Endothelial cell of umbilical vein (primary cell): ENCODE data around the gene ARHGAP20. TPM values are rescaled to one million over a fixed set of nuclear protein-coding genes. Genes with fewer than 3 reads are reported as not detected.

Experiments
- BruUV-seq: library from RNA; stranded (reverse); fragments of 400-500 nt; replicated peaks from 2 replicates; lab custom pipeline; 2021; lab: Mats Ljungman, UMichigan
- CTCF ChIA-PET: fragments of 300-600, 350-600 bp; sonication (Branson Sonifier 250); formaldehyde crosslinking; loops from one replicate; lab custom pipeline; 2021; ENCODE audit warnings: antibody characterized with exemption, inconsistent platforms; lab: Charles Lee
- POLR2A ChIA-PET: fragments of 300-600, 350-600 bp; sonication (Branson Sonifier 250); formaldehyde crosslinking; loops from one replicate; lab custom pipeline; 2021; ENCODE audit warnings: antibody characterized with exemption, inconsistent platforms; lab: Charles Lee
- DNase-seq: peaks from one replicate; pipeline ENCODE4 v3.0.0-alpha.2; 2011; ENCODE audit warnings: low read depth, low spot score
- FAIRE-seq: peaks from 2 replicates; lab custom pipeline; 2011; peaks lifted over from hg19 to GRCh38; lab: Jason Lieb, UNC
- H2AFZ ChIP-seq: 2 replicates; pipeline ENCODE4 v1.6.0; 2012; ENCODE audit warnings: low read depth, low read length, control low read depth, inconsistent platforms
- H3K27ac ChIP-seq: 2 replicates; pipeline ENCODE4 v1.5.1; 2011; ENCODE audit warnings: low read depth, mild to moderate bottlenecking, control low read depth, low read length, moderate library complexity; ENCODE audit not compliant: insufficient read depth
- H3K27me3 ChIP-seq, 2 experiments: 2 replicates each; pipeline versions ENCODE4 v1.6.0 to v1.6.1; 2011; ENCODE audit warnings: low read length in 2 of 2, mixed read lengths in 1 of 2; ENCODE audit not compliant: control insufficient read depth in 2 of 2, insufficient read depth in 2 of 2
- H3K36me3 ChIP-seq, 2 experiments: 2 replicates in 1 of 2; 3 replicates in 1 of 2; pipeline ENCODE4 v1.5.1; 2011; ENCODE audit warnings: low read length in 2 of 2, mild to moderate bottlenecking in 1 of 2, moderate library complexity in 1 of 2; ENCODE audit not compliant: control insufficient read depth in 2 of 2, insufficient read depth in 2 of 2; ENCODE audit errors: extremely low read depth in 1 of 2
- H3K4me1 ChIP-seq: 3 replicates; pipeline ENCODE4 v1.5.1; 2011; ENCODE audit warnings: mild to moderate bottlenecking, low read length; ENCODE audit not compliant: control insufficient read depth, insufficient read depth; ENCODE audit errors: extremely low read depth
- H3K4me2 ChIP-seq: 2 replicates; pipeline ENCODE4 v1.6.1; 2011; ENCODE audit warnings: low read length, control low read depth, mixed read lengths; ENCODE audit not compliant: insufficient read depth
- H3K4me3 ChIP-seq, 3 experiments: fragments of 200-600 bp in 1 of 3; sonication (generic), shearing (Covaris generic) in 1 of 3; replicated peaks in 1 of 3; 2 replicates each; pipeline ENCODE4 v1.5.1; 2011 to 2016; ENCODE audit warnings: control low read depth in 3 of 3, low read length in 3 of 3, mild to moderate bottlenecking in 2 of 3, inconsistent platforms in 1 of 3, low read depth in 1 of 3, moderate library complexity in 1 of 3; ENCODE audit not compliant: insufficient read depth in 1 of 3
- H3K79me2 ChIP-seq: 2 replicates; pipeline ENCODE4 v1.6.0; 2012; ENCODE audit warnings: low read length, inconsistent platforms; ENCODE audit not compliant: control insufficient read depth, insufficient read depth
- H3K9ac ChIP-seq: replicated peaks from 2 replicates; pipeline ENCODE3; 2011; ENCODE audit warnings: low read length, control low read depth; ENCODE audit not compliant: insufficient read depth; ENCODE audit errors: extremely low read depth
- H3K9me1 ChIP-seq: replicated peaks from 3 replicates; pipeline ENCODE4 v1.6.0; 2011; ENCODE audit warnings: mild to moderate bottlenecking, low read length; ENCODE audit not compliant: control insufficient read depth, insufficient read depth; ENCODE audit errors: extremely low read depth
- H3K9me3 ChIP-seq: replicated peaks from 2 replicates; pipeline ENCODE4 v1.5.1; 2012; ENCODE audit warnings: low read length, inconsistent platforms; ENCODE audit not compliant: control insufficient read depth, insufficient read depth
- H4K20me1 ChIP-seq: replicated peaks from 2 replicates; pipeline ENCODE3; 2011; ENCODE audit warnings: mild to moderate bottlenecking, low read length; ENCODE audit not compliant: control insufficient read depth, insufficient read depth; ENCODE audit errors: extremely low read depth
- EZH2 ChIP-seq: IDR thresholded peaks from 2 replicates; pipeline ENCODE4 v1.6.1; 2012; ENCODE audit warnings: borderline replicate concordance, low read depth, mild to moderate bottlenecking, moderate library complexity, low read length, inconsistent platforms; ENCODE audit not compliant: severe bottlenecking
- FOS ChIP-seq: IDR thresholded peaks from 2 replicates; pipeline ENCODE4 v1.6.1; 2011; ENCODE audit warnings: mild to moderate bottlenecking, low read length, moderate library complexity, borderline replicate concordance; ENCODE audit not compliant: insufficient read depth
- GATA2 ChIP-seq: IDR thresholded peaks from 2 replicates; pipeline ENCODE4 v1.7.0; 2011; ENCODE audit warnings: low read depth, mild to moderate bottlenecking, moderate library complexity, mixed read lengths, low read length; ENCODE audit not compliant: insufficient read length, insufficient read depth
- JUN ChIP-seq: IDR thresholded peaks from 2 replicates; pipeline ENCODE4 v1.6.1; 2011; ENCODE audit warnings: borderline replicate concordance, low read depth; ENCODE audit not compliant: insufficient read length, insufficient read depth
- MYC ChIP-seq: IDR thresholded peaks from one replicate; pipeline ENCODE4 v1.6.1; 2011; ENCODE audit warnings: mild to moderate bottlenecking, low read depth, low read length
- POLR2A ChIP-seq: IDR thresholded peaks from 2 replicates; pipeline ENCODE4 v1.6.1; 2012; ENCODE audit warnings: low read depth, mild to moderate bottlenecking, control low read depth, low read length
- POLR2AphosphoS5 ChIP-seq: IDR thresholded peaks from 2 replicates; pipeline ENCODE4 v1.6.1; 2012; ENCODE audit warnings: low read depth, mild to moderate bottlenecking, control low read depth, low read length, moderate library complexity; ENCODE audit not compliant: insufficient read depth
- dilution Hi-C: fragments of 300-500 bp; cut with MboI; formaldehyde crosslinking; loops from one replicate; pipeline ENCODE4 v1.15.0; 2019; ENCODE audit warnings: low sequenced_read_pairs; ENCODE audit not compliant: extremely low pct_ligation_motif_present
- intact Hi-C: fragments of 100-400 bp; cut with micrococcal nuclease; formaldehyde crosslinking; loops from one replicate; pipeline ENCODE4 v1.10.0; 2022
- polyA plus RNA-seq, 4 experiments: library from polyadenylated mRNA; depleted of rRNA in 3 of 4; stranded (reverse) in 3 of 4; unstranded in 1 of 4; fragments of >200 nt; gene quantifications; 2 replicates each; pipeline versions ENCODE4 v1.2.1 to v1.2.3, GENCODE V29; 2011 to 2012; ENCODE audit warnings: missing spikeins in 1 of 4
- total RNA-seq: library from RNA; stranded (reverse); gene quantifications from 2 replicates; pipeline ENCODE4 v1.2.3, GENCODE V29; 2021
- TF ChIP-seq, protein P1 (sequence below): IDR thresholded peaks from 2 replicates; pipeline ENCODE4 v1.6.1; 2011; ENCODE audit not compliant: insufficient read depth, insufficient read length
- TF ChIP-seq, protein P2 (sequence below), 2 donors: IDR thresholded peaks; 1 replicate in 1 of 2; 2 replicates in 1 of 2; pipeline ENCODE4 v1.5.1; 2011; ENCODE audit warnings: low read length in 2 of 2, mild to moderate bottlenecking in 2 of 2, moderate library complexity in 2 of 2, control low read depth in 1 of 2, inconsistent platforms in 1 of 2, low read depth in 1 of 2; ENCODE audit not compliant: insufficient read depth in 1 of 2; ENCODE audit errors: extremely low read depth in 1 of 2

Gene ARHGAP20
- total and polyA plus RNA-seq, 2 donors (not counting 3 experiments of a cell fraction or from before 2014, with no cell fraction given): 0.51 to 1.1 TPM

DNA sequence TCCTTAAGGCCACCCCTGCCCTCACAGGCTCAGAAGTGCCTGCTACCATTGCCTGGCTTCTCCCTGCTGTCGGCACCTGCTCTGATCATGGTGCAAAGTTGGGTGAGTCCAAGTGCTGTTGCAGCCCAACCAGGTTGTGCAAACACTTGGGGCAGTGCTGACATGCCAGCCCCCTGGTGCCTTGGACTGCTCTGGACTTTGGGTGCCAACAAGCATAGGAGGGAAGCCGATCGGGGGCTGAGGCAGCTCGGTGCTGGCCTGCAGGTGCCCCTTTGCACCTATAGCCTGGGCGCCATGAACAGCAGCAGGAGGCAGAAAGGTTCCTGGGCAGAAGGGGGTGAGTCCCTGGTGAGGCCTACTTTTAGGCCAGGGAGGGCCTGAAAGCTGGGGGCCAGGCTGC is 113.0 kb downstream of the ARHGAP20 start:
- Histone ChIP-seq H3K9me1 (no peaks in the 10 kb centered on the region), H3K79me2 (no peaks in the 10 kb centered on the region), H3K4me1 (no peaks in the 10 kb centered on the region), H3K4me3 (no peak overlapping the region), H2AFZ (no peak overlapping the region), H3K4me2 (no peak overlapping the region), H3K36me3 (no peaks in the 10 kb centered on the region), H3K27ac (no peak overlapping the region), H4K20me1 (no peaks in the 10 kb centered on the region), H3K9ac (no peak overlapping the region), H3K9me3 (no peaks in the 10 kb centered on the region), H3K27me3 (no peaks in the 10 kb centered on the region)
- dilution Hi-C loops: no loop called here
- no peak for DNase-seq
- intact Hi-C loops: no loop called here
- POLR2A ChIA-PET: no interaction called here
- no peak for FAIRE-seq
- CTCF ChIA-PET: interaction anchor here (1.1 to 1.3 kb wide), 2 partner anchors 12 to 830 kb away, joined by 3 read pairs; no protein-coding TSS in a partner anchor
- TF ChIP-seq GATA2 (no peak), MYC (no peak), JUN (no peak), EZH2 (no peak), FOS (no peak), POLR2A (no peak), POLR2AphosphoS5 (no peak)
- TF ChIP-seq, protein P1, sequence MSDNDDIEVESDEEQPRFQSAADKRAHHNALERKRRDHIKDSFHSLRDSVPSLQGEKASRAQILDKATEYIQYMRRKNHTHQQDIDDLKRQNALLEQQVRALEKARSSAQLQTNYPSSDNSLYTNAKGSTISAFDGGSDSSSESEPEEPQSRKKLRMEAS: no peak
- TF ChIP-seq, protein P2, sequence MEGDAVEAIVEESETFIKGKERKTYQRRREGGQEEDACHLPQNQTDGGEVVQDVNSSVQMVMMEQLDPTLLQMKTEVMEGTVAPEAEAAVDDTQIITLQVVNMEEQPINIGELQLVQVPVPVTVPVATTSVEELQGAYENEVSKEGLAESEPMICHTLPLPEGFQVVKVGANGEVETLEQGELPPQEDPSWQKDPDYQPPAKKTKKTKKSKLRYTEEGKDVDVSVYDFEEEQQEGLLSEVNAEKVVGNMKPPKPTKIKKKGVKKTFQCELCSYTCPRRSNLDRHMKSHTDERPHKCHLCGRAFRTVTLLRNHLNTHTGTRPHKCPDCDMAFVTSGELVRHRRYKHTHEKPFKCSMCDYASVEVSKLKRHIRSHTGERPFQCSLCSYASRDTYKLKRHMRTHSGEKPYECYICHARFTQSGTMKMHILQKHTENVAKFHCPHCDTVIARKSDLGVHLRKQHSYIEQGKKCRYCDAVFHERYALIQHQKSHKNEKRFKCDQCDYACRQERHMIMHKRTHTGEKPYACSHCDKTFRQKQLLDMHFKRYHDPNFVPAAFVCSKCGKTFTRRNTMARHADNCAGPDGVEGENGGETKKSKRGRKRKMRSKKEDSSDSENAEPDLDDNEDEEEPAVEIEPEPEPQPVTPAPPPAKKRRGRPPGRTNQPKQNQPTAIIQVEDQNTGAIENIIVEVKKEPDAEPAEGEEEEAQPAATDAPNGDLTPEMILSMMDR (IDR thresholded peaks at IDR 0.05; ENCODE audit: extremely low read depth in 1 of 2, insufficient read depth in 1 of 2, low read depth in 1 of 2, low read length in 2 of 2): no peak
- no TSS peak for BruUV-seq
